Gastrocnemius medialis (tissue), 4 donors: ENCODE data around the gene LYST. TPM values are rescaled to one million over a fixed set of nuclear protein-coding genes. Genes with fewer than 3 reads are reported as not detected.
"Not testable (repeated sequence)": the region's sequence is repeated elsewhere in the genome, so short reads cannot be mapped to it uniquely, and the experiment has no call there.

Experiments used
- ATAC-seq, 2 donors: fragments of 150-250 bp; one replicate each; pipeline ENCODE4 v1.9.1; 2016
- DNase-seq, 2 donors: peaks; one replicate each; pipeline ENCODE4 v3.0.0-alpha.2; 2019
- H3K27ac ChIP-seq, 4 donors: fragments of 200-600 bp; sonication (generic); 1 replicate in 1 of 4; 2 replicates in 3 of 4; pipeline ENCODE4 v1.5.1; 2016 to 2018; ENCODE audit warnings: mild to moderate bottlenecking in 2 of 4, moderate library complexity in 1 of 4
- H3K27me3 ChIP-seq, 3 donors: fragments of 200-600 bp; sonication (generic) in 2 of 3; 1 replicate in 1 of 3; 2 replicates in 2 of 3; pipeline versions ENCODE4 v1.5.1 to v1.6.0; 2016 to 2019; ENCODE audit warnings: mild to moderate bottlenecking in 1 of 3, moderate library complexity in 1 of 3
- H3K36me3 ChIP-seq, 2 donors: fragments of 200-600 bp; sonication (generic) in 1 of 2; one replicate each; pipeline ENCODE4 v1.5.1; 2017 to 2018
- H3K4me1 ChIP-seq, 2 donors: fragments of 200-600 bp; sonication (generic) in 1 of 2; one replicate each; pipeline ENCODE4 v1.5.1; 2016 to 2017; ENCODE audit warnings: mild to moderate bottlenecking in 2 of 2
- H3K4me3 ChIP-seq, 4 donors: fragments of 200-600 bp; sonication (generic) in 3 of 4; 1 replicate in 1 of 4; 2 replicates in 3 of 4; pipeline ENCODE4 v1.5.1; 2016 to 2019; ENCODE audit warnings: mild to moderate bottlenecking in 2 of 4
- H3K9me3 ChIP-seq, 3 donors: fragments of 200-600 bp; sonication (generic) in 2 of 3; 1 replicate in 1 of 3; 2 replicates in 2 of 3; pipeline ENCODE4 v1.5.1; 2016 to 2019
- POLR2A ChIP-seq, 2 donors: fragments of 450-650 bp; IDR thresholded peaks; one replicate each; pipeline ENCODE4 v1.6.1; 2017; ENCODE audit warnings: antibody characterized with exemption in 2 of 2, mild to moderate bottlenecking in 2 of 2, moderate library complexity in 2 of 2
- in situ Hi-C, 4 donors: fragments of 200-750 bp; cut with MboI; loops; one replicate each; pipeline versions ENCODE4 v1.15.0 to v1.8.0; 2017; ENCODE audit warnings: low sequenced_read_pairs in 4 of 4
- intact Hi-C: fragments of 100-400 bp; cut with DNase I; formaldehyde crosslinking; loops from one replicate; pipeline ENCODE4 v1.15.1; 2023; ENCODE audit warnings: low total_unique reads
- total RNA-seq, 4 donors: library from RNA; depleted of rRNA; stranded (reverse); fragments of >200 nt; gene quantifications; one replicate each; pipeline versions ENCODE4 v1.1.0 to v1.2.3, GENCODE V29; 2016
- TF ChIP-seq, protein P1 (sequence below), 5 experiments: fragments of 450-650 bp in 3 of 5; fragments of 200-600 bp in 2 of 5; sonication (generic) in 2 of 5; IDR thresholded peaks in 4 of 5; conservative IDR thresholded peaks in 1 of 5; 1 replicate in 4 of 5; 2 replicates in 1 of 5; pipeline ENCODE4 v1.5.1; 2016 to 2019; ENCODE audit warnings: antibody characterized with exemption in 5 of 5, mild to moderate bottlenecking in 3 of 5, moderate library complexity in 3 of 5

Gene LYST, protein sequence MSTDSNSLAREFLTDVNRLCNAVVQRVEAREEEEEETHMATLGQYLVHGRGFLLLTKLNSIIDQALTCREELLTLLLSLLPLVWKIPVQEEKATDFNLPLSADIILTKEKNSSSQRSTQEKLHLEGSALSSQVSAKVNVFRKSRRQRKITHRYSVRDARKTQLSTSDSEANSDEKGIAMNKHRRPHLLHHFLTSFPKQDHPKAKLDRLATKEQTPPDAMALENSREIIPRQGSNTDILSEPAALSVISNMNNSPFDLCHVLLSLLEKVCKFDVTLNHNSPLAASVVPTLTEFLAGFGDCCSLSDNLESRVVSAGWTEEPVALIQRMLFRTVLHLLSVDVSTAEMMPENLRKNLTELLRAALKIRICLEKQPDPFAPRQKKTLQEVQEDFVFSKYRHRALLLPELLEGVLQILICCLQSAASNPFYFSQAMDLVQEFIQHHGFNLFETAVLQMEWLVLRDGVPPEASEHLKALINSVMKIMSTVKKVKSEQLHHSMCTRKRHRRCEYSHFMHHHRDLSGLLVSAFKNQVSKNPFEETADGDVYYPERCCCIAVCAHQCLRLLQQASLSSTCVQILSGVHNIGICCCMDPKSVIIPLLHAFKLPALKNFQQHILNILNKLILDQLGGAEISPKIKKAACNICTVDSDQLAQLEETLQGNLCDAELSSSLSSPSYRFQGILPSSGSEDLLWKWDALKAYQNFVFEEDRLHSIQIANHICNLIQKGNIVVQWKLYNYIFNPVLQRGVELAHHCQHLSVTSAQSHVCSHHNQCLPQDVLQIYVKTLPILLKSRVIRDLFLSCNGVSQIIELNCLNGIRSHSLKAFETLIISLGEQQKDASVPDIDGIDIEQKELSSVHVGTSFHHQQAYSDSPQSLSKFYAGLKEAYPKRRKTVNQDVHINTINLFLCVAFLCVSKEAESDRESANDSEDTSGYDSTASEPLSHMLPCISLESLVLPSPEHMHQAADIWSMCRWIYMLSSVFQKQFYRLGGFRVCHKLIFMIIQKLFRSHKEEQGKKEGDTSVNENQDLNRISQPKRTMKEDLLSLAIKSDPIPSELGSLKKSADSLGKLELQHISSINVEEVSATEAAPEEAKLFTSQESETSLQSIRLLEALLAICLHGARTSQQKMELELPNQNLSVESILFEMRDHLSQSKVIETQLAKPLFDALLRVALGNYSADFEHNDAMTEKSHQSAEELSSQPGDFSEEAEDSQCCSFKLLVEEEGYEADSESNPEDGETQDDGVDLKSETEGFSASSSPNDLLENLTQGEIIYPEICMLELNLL (N-terminal part only)
- 10 to 100 TPM in 3 of 4 donors, 1 to 10 TPM in 1; 6.6 to 21.9 (median 10.7) TPM for total RNA-seq

DNA sequence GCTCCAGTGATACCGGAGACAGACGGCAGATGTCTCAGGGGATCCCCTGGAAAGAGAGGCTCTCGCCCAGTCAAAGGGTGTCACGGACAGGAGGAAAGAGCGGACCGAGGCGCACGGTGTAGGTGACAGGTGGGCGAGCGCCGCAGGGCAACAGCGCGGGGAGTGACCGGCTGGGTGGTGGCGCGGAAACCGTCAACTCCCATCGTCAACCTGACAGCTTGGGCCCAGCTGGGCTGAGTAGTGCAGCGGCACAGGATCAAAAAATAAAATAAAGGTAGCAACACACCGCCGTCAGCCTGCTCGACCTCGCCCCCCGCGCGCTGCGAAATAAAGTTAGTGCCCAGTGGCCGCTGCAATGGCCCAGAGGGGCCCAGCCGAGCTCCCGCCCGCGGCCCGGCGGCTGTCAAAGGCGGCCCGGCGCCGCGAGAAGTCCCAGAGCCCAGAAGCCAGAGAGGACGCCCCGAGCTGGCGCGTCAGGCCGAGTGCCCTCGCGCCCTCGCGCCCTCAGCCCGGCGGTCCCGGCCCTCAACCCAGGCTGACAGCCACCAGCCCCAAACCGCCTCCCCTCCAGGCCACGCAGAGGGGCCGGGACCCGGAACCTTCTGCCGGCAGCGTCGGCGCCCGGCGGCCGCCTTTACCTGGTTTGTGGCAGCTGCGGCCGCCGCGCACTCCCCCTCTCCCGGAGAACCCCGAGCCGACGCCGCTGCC is at the start of gene LYST:
LYST (minus strand) TSS at position 702 of the 708 bp plus-strand sequence. CDS start 36,489 bp downstream, outside the sequence.
- intact Hi-C loops = loop anchor here (2.0 to 10.0 kb wide), 2 partner anchors 104 to 418 kb away; partner anchors contain the start of gene ERO1B
- H3K4me1 ChIP-seq = peaks cover 14 to 19% of the 10 kb centered on the region in 2 donors

DNA sequence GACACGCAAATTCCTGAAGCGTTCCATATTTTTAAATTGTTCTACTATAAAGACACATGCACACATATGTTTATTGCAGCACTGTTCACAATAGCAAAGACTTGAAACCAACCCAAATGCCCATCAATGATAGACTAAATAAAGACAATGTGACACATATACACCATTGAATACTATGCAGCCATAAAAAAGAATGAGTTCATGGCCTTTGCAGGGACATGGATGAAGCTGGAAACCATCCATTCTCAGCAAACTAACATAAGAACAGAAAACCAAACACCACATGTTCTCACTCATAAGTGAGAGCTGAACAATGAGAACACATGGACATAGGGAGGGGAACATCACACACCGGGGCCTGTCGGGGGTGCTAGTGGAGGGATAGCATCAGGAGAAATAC is 48.8 kb upstream of the LYST start:
- H3K27me3 ChIP-seq, ATAC-seq, H3K4me1 ChIP-seq, in situ Hi-C loops, H3K27ac ChIP-seq, H3K36me3 ChIP-seq, DNase-seq, H3K4me3 ChIP-seq, intact Hi-C loops, H3K9me3 ChIP-seq: not testable (repeated sequence)

More for the DNA sequence above, at the start of gene LYST:
- in situ Hi-C loops = no loop called here
- Histone ChIP-seq H3K9me3 (no peaks in the 10 kb centered on the region), H3K27ac (peak within 1 kb of the TSS; percentile 84 to 95 (median 92)), H3K27me3 (no peaks in the 10 kb centered on the region), H3K36me3 (no peaks in the 10 kb centered on the region), H3K4me3 (peak within 1 kb of the TSS; percentile 78 to 98 (median 86))
- ATAC-seq (peak; percentile 40 to 67), DNase-seq (peak; percentile 12 to 26)
- peak; percentile 59 to 71 for TF ChIP-seq POLR2A (IDR thresholded peaks at IDR 0.05)
- TF ChIP-seq, protein P1, sequence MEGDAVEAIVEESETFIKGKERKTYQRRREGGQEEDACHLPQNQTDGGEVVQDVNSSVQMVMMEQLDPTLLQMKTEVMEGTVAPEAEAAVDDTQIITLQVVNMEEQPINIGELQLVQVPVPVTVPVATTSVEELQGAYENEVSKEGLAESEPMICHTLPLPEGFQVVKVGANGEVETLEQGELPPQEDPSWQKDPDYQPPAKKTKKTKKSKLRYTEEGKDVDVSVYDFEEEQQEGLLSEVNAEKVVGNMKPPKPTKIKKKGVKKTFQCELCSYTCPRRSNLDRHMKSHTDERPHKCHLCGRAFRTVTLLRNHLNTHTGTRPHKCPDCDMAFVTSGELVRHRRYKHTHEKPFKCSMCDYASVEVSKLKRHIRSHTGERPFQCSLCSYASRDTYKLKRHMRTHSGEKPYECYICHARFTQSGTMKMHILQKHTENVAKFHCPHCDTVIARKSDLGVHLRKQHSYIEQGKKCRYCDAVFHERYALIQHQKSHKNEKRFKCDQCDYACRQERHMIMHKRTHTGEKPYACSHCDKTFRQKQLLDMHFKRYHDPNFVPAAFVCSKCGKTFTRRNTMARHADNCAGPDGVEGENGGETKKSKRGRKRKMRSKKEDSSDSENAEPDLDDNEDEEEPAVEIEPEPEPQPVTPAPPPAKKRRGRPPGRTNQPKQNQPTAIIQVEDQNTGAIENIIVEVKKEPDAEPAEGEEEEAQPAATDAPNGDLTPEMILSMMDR (IDR thresholded peaks at IDR 0.05 in 4 of 5, conservative IDR thresholded peaks at IDR 0.05 in 1 of 5) = peak in 2 of 5 experiments; percentile 34 to 38

DNA sequence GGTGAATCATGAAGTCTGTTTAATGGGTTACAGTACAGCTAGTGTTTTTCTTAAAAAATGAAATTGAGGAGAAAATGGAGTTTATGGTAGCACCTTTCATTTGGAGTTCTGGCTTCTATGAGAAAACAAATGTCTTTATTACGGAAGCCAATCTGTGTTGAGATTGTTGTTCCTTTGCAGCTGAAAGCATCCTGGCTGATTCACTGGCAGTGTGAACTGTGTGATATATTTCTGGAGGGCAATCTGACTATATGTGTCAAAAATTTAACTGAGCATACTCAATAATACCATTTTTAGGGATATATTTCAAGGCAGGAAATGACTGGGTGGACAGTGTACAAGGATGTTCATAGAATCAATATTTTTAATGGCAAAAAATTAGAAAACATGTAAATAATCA is 46.6 kb upstream of the LYST start:
- ATAC-seq = no peak
- Histone ChIP-seq H3K4me1 (no peaks in the 10 kb centered on the region), H3K27ac (no peak overlapping the region), H3K27me3 (peaks cover 0 to 3% (median 0%) of the 10 kb centered on the region in 3 donors), H3K36me3 (no peaks in the 10 kb centered on the region), H3K9me3 (no peaks in the 10 kb centered on the region), H3K4me3 (no peak overlapping the region)
- TF ChIP-seq POLR2A (IDR thresholded peaks at IDR 0.05) = no peak
- TF ChIP-seq, protein P1 (IDR thresholded peaks at IDR 0.05 in 4 of 5, conservative IDR thresholded peaks at IDR 0.05 in 1 of 5) = no peak
- in situ Hi-C loops = no loop called here
- DNase-seq = no peak
- intact Hi-C loops = no loop called here

DNA sequence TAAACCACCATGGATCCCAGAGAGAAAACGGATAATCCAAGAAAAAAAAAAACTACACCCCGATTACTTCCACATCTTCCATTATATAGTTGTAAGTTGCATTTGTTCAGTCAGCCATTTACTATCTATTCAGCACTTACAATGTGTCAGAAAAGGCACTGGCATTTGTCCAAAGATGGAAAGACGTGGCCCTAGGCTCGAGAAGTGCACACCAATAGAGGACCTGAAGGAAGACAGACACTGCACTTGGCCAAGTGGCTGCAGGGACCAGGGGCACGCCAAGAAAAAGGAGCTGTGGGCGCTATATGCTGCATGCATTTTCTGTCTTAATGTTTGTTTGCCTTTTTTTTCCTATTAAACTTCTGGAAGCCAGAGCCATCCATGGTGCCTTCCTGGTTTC is 45.2 kb upstream of the LYST start:
- Histone ChIP-seq H3K4me1 (no peaks in the 10 kb centered on the region), H3K4me3 (no peak overlapping the region), H3K27ac (no peak overlapping the region), H3K27me3 (peaks cover 0 to 5% (median 0%) of the 10 kb centered on the region in 3 donors), H3K9me3 (no peaks in the 10 kb centered on the region), H3K36me3 (no peaks in the 10 kb centered on the region)
- ATAC-seq = no peak
- intact Hi-C loops = no loop called here
- DNase-seq = no peak
- in situ Hi-C loops = no loop called here
- TF ChIP-seq, protein P1 (IDR thresholded peaks at IDR 0.05 in 4 of 5, conservative IDR thresholded peaks at IDR 0.05 in 1 of 5) = no peak
- TF ChIP-seq POLR2A (IDR thresholded peaks at IDR 0.05) = no peak
